Measurements from ENCODE around the gene TMEM218.

TMEM218 gene

DNA sequence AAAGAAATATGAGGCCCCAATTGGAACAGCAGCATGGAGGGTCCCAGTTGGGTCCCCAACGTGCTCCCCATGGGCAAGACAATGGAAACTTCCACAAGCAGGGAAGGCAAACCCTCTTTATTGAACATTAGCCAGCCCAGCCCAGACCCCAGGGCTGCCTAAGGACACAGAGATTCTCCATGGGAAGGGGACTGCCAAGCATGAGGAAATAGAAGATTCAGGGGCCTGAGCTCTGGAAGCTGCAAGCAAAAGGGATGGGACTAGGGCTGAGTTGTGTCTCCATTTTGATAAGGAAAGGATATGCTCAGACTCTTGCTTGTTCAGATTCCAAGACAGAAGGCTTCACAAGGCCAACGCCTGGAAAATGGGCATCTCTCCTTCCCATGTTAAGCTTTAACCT, 23.3 kb downstream of the TMEM218 start:
- Histone ChIP-seq H3K27ac (ENCODE audit: insufficient read depth in 1 of 2, low read depth in 1 of 2, low read length in 2 of 2, poor library complexity in 1 of 2, severe bottlenecking in 2 of 2) (no peak overlapping the region), H3K36me3 (ENCODE audit: control insufficient read depth in 4 of 4, insufficient read depth in 4 of 4, low read length in 3 of 4) (no peaks in the 10 kb centered on the region), H3K4me1 (ENCODE audit: control extremely low read depth in 1 of 4, control insufficient read depth in 4 of 4, insufficient read depth in 4 of 4, low read length in 3 of 4) (peaks cover 0 to 3% (median 0%) of the 10 kb centered on the region in 4 experiments), H3K27me3 (replicated peaks in 2 of 5; ENCODE audit: control insufficient read depth in 4 of 5, insufficient read depth in 5 of 5, low read length in 4 of 5) (no peaks in the 10 kb centered on the region), H3K4me3 (ENCODE audit: control insufficient read depth in 1 of 7, extremely low read depth in 1 of 7, insufficient read depth in 4 of 7, low read depth in 2 of 7, low read length in 6 of 7) (no peak overlapping the region), H3K9me3 (ENCODE audit: control extremely low read depth in 1 of 5, control insufficient read depth in 4 of 5, insufficient read depth in 2 of 5, low read depth in 1 of 5, low read length in 4 of 5) (no peaks in the 10 kb centered on the region)
- ChIA-PET POLR2A (no interaction called here), CTCF (interaction anchor here (1.2 to 5.6 kb wide), 6 partner anchors 17 to 341 kb away, joined by 3 to 80 read pairs (median 4); no protein-coding TSS in a partner anchor)
- WGBS (ENCODE audit: insufficient coverage): 82% methylated on average over 1 of the region's 2 CpGs
- DNase-seq: no peak

DNA sequence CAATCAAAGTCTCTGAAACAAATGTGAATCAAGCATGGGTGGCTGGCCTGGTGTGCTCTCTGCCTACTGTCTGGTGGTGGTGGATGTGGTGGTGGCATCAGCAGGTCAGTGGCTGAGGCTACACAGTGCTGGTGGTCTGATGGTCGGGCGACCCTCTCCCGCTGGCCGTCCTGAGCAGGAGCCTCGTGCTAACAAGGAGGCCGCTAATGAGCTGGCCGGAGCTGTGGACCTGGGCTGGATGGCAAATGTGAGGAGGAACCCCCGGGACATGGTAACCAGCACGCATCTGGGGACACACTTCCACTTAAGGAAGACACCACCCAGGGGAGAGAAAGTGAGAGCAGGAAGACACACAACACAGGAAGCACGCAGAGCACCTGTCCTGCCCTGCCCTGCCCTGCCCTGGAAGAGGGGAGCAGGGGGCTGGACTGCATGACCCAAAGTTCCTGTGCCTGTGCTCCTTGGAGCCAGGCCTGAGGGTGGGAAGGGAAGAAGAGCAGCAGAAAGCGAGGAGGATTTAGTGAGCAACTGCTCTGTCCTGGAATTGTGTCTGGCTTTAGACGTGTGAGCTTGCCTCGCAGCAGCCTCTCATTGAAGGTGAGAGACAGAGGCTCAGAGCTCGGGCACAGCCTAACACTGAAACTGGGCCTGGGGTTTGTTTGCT, 24.7 kb downstream of the TMEM218 start:
- no peak for DNase-seq
- no peaks in the 10 kb centered on the region for H3K27me3 ChIP-seq (replicated peaks in 2 of 5; ENCODE audit: control insufficient read depth in 4 of 5, insufficient read depth in 5 of 5, low read length in 4 of 5)
- H3K36me3 ChIP-seq (ENCODE audit: control insufficient read depth in 4 of 4, insufficient read depth in 4 of 4, low read length in 3 of 4): no peaks in the 10 kb centered on the region
- ChIA-PET POLR2A (no interaction called here), CTCF (interaction anchor here (1.2 to 5.6 kb wide), 3 partner anchors 16 to 55 kb away, joined by 3 to 80 read pairs (median 6); no protein-coding TSS in a partner anchor)
- H3K27ac ChIP-seq (ENCODE audit: insufficient read depth in 1 of 2, low read depth in 1 of 2, low read length in 2 of 2, poor library complexity in 1 of 2, severe bottlenecking in 2 of 2): no peak overlapping the region
- WGBS (ENCODE audit: insufficient coverage): 94% methylated on average over 14 of the region's 14 CpGs
- H3K4me1 ChIP-seq (ENCODE audit: control extremely low read depth in 1 of 4, control insufficient read depth in 4 of 4, insufficient read depth in 4 of 4, low read length in 3 of 4): peaks cover 0 to 3% (median 0%) of the 10 kb centered on the region in 4 experiments
- no peak overlapping the region for H3K4me3 ChIP-seq (ENCODE audit: control insufficient read depth in 1 of 7, extremely low read depth in 1 of 7, insufficient read depth in 4 of 7, low read depth in 2 of 7, low read length in 6 of 7)
- H3K9me3 ChIP-seq (ENCODE audit: control extremely low read depth in 1 of 5, control insufficient read depth in 4 of 5, insufficient read depth in 2 of 5, low read depth in 1 of 5, low read length in 4 of 5): no peaks in the 10 kb centered on the region

- DNase-seq: no peak
- H3K27me3 ChIP-seq (replicated peaks in 2 of 5; ENCODE audit: control insufficient read depth in 4 of 5, insufficient read depth in 5 of 5, low read length in 4 of 5): no peaks in the 10 kb centered on the region
- CTCF ChIA-PET: interaction anchor here (1.2 to 1.6 kb wide), 2 partner anchors 15 to 56 kb away, joined by 3 to 6 read pairs; no protein-coding TSS in a partner anchor
- H3K9me3 ChIP-seq (ENCODE audit: control extremely low read depth in 1 of 5, control insufficient read depth in 4 of 5, insufficient read depth in 2 of 5, low read depth in 1 of 5, low read length in 4 of 5): no peaks in the 10 kb centered on the region
- H3K4me3 ChIP-seq (ENCODE audit: control insufficient read depth in 1 of 7, extremely low read depth in 1 of 7, insufficient read depth in 4 of 7, low read depth in 2 of 7, low read length in 6 of 7): no peak overlapping the region
- no peaks in the 10 kb centered on the region for H3K36me3 ChIP-seq (ENCODE audit: control insufficient read depth in 4 of 4, insufficient read depth in 4 of 4, low read length in 3 of 4)
- no peak overlapping the region for H3K27ac ChIP-seq (ENCODE audit: insufficient read depth in 1 of 2, low read depth in 1 of 2, low read length in 2 of 2, poor library complexity in 1 of 2, severe bottlenecking in 2 of 2)
- 92% methylated on average over 19 of the region's 20 CpGs for WGBS (ENCODE audit: insufficient coverage)
- H3K4me1 ChIP-seq (ENCODE audit: control extremely low read depth in 1 of 4, control insufficient read depth in 4 of 4, insufficient read depth in 4 of 4, low read length in 3 of 4): no peaks in the 10 kb centered on the region
- POLR2A ChIA-PET: no interaction called here
These were observed 25.9 kb downstream of the TMEM218 start for GRCh38 chr11:125085301-125086081.

- Histone ChIP-seq H3K27ac (ENCODE audit: insufficient read depth in 1 of 2, low read depth in 1 of 2, low read length in 2 of 2, poor library complexity in 1 of 2, severe bottlenecking in 2 of 2) (no peak overlapping the region), H3K36me3 (ENCODE audit: control insufficient read depth in 4 of 4, insufficient read depth in 4 of 4, low read length in 3 of 4) (no peaks in the 10 kb centered on the region), H3K4me1 (ENCODE audit: control extremely low read depth in 1 of 4, control insufficient read depth in 4 of 4, insufficient read depth in 4 of 4, low read length in 3 of 4) (no peaks in the 10 kb centered on the region), H3K27me3 (replicated peaks in 2 of 5; ENCODE audit: control insufficient read depth in 4 of 5, insufficient read depth in 5 of 5, low read length in 4 of 5) (no peaks in the 10 kb centered on the region), H3K4me3 (ENCODE audit: control insufficient read depth in 1 of 7, extremely low read depth in 1 of 7, insufficient read depth in 4 of 7, low read depth in 2 of 7, low read length in 6 of 7) (no peak overlapping the region), H3K9me3 (ENCODE audit: control extremely low read depth in 1 of 5, control insufficient read depth in 4 of 5, insufficient read depth in 2 of 5, low read depth in 1 of 5, low read length in 4 of 5) (no peaks in the 10 kb centered on the region)
- POLR2A ChIA-PET: no interaction called here
- WGBS (ENCODE audit: insufficient coverage): 97% methylated on average over 5 of the region's 8 CpGs
- CTCF ChIA-PET: no interaction called here
- no peak for DNase-seq
These were observed 26.6 kb downstream of the TMEM218 start for GRCh38 chr11:125084761-125085231.

- Histone ChIP-seq H3K27me3 (replicated peaks in 2 of 5; ENCODE audit: control insufficient read depth in 4 of 5, insufficient read depth in 5 of 5, low read length in 4 of 5) (no peaks in the 10 kb centered on the region), H3K4me3 (ENCODE audit: control insufficient read depth in 1 of 7, extremely low read depth in 1 of 7, insufficient read depth in 4 of 7, low read depth in 2 of 7, low read length in 6 of 7) (no peak overlapping the region), H3K27ac (ENCODE audit: insufficient read depth in 1 of 2, low read depth in 1 of 2, low read length in 2 of 2, poor library complexity in 1 of 2, severe bottlenecking in 2 of 2) (no peak overlapping the region), H3K9me3 (ENCODE audit: control extremely low read depth in 1 of 5, control insufficient read depth in 4 of 5, insufficient read depth in 2 of 5, low read depth in 1 of 5, low read length in 4 of 5) (no peaks in the 10 kb centered on the region), H3K4me1 (ENCODE audit: control extremely low read depth in 1 of 4, control insufficient read depth in 4 of 4, insufficient read depth in 4 of 4, low read length in 3 of 4) (peaks cover 0 to 6% (median 0%) of the 10 kb centered on the region in 4 experiments), H3K36me3 (ENCODE audit: control insufficient read depth in 4 of 4, insufficient read depth in 4 of 4, low read length in 3 of 4) (no peaks in the 10 kb centered on the region)
- no peak for DNase-seq
- ChIA-PET CTCF (interaction anchor here (0.5 to 1.8 kb wide), 3 partner anchors 13 to 23 kb away, joined by 3 to 6 read pairs (median 3); no protein-coding TSS in a partner anchor), POLR2A (no interaction called here)
- 100% methylated on average over 11 of the region's 11 CpGs for WGBS (ENCODE audit: insufficient coverage)
These were observed 27.4 kb downstream of the TMEM218 start for GRCh38 chr11:125084057-125084416.

- CTCF ChIA-PET: interaction anchor here (0.5 to 1.8 kb wide), 6 partner anchors 10 to 57 kb away, joined by 3 to 6 read pairs (median 3); no protein-coding TSS in a partner anchor
- no peak for DNase-seq
- H3K9me3 ChIP-seq (ENCODE audit: control extremely low read depth in 1 of 5, control insufficient read depth in 4 of 5, insufficient read depth in 2 of 5, low read depth in 1 of 5, low read length in 4 of 5): no peaks in the 10 kb centered on the region
- no peaks in the 10 kb centered on the region for H3K27me3 ChIP-seq (replicated peaks in 2 of 5; ENCODE audit: control insufficient read depth in 4 of 5, insufficient read depth in 5 of 5, low read length in 4 of 5)
- H3K27ac ChIP-seq (ENCODE audit: insufficient read depth in 1 of 2, low read depth in 1 of 2, low read length in 2 of 2, poor library complexity in 1 of 2, severe bottlenecking in 2 of 2): no peak overlapping the region
- POLR2A ChIA-PET: no interaction called here
- H3K4me1 ChIP-seq (ENCODE audit: control extremely low read depth in 1 of 4, control insufficient read depth in 4 of 4, insufficient read depth in 4 of 4, low read length in 3 of 4): peaks cover 0 to 6% (median 0%) of the 10 kb centered on the region in 4 experiments
- 95% methylated on average over 10 of the region's 11 CpGs for WGBS (ENCODE audit: insufficient coverage)
- no peaks in the 10 kb centered on the region for H3K36me3 ChIP-seq (ENCODE audit: control insufficient read depth in 4 of 4, insufficient read depth in 4 of 4, low read length in 3 of 4)
- H3K4me3 ChIP-seq (ENCODE audit: control insufficient read depth in 1 of 7, extremely low read depth in 1 of 7, insufficient read depth in 4 of 7, low read depth in 2 of 7, low read length in 6 of 7): no peak overlapping the region
These were observed 27.9 kb downstream of the TMEM218 start for GRCh38 chr11:125083312-125084056.
